ENCODE measurements around the gene GADD45B.

DNA sequence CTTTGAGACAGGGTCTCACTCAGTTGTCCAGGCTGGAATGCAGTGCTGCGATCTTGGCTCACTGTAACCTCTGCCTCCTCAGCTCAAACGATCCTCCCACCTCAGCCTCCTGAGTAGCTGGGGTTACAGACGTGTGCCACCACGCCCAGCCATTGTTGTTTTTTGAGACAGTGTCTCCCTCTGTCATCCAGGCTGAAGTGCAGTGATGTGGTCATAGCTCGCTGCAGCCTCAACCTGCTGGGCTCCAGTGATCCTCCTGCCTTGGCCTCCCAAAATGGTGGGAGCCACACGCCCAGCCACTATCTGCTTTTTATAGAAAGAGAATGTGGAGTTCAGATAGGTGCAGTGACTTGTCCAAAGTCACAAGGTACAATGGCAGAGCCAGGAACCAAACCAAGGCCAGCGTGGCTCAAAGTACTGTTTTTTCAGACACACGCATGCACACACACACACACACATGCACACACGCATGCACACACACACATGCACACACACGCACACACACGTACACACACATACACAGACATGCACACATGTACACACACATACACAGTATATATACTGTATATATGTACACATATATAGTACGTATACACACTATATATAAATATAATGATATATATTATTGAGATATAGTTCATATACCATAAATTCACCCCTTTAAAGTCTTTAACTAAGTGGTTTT is 6.6 kb downstream of the GADD45B start:
- TF ChIP-seq, protein P1, sequence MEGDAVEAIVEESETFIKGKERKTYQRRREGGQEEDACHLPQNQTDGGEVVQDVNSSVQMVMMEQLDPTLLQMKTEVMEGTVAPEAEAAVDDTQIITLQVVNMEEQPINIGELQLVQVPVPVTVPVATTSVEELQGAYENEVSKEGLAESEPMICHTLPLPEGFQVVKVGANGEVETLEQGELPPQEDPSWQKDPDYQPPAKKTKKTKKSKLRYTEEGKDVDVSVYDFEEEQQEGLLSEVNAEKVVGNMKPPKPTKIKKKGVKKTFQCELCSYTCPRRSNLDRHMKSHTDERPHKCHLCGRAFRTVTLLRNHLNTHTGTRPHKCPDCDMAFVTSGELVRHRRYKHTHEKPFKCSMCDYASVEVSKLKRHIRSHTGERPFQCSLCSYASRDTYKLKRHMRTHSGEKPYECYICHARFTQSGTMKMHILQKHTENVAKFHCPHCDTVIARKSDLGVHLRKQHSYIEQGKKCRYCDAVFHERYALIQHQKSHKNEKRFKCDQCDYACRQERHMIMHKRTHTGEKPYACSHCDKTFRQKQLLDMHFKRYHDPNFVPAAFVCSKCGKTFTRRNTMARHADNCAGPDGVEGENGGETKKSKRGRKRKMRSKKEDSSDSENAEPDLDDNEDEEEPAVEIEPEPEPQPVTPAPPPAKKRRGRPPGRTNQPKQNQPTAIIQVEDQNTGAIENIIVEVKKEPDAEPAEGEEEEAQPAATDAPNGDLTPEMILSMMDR (IDR thresholded peaks at IDR 0.05), result no peak
- no peak for TF ChIP-seq EP300 (IDR thresholded peaks at IDR 0.05)
- no peak for TF ChIP-seq POLR2A (IDR thresholded peaks at IDR 0.05)

All from stomach (tissue), 4 donors.